ENCODE measurements around the gene MARCHF3.

MARCHF3 gene

DNA sequence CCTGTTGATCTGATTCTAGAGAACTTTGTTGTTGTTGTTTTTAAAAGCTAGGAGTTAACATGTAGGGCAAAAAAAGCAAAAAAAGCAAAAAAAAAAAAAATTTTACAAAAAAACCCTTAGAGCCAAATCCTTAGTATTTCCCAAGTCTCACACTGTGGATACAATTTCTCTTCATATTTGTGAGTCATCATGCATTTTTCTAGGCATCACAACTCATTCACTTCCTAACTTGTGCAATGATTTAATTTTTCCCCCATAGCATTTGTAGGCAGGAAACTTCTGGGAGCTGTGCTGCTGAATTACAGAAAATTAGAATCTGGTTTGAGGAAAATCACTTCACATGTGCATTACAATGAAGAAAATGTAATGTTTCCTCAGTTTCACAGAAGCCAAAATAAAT, 91.9 kb downstream of the MARCHF3 start:
- no peak overlapping the region for H3K4me3 ChIP-seq (ENCODE audit: low read depth, low read length)
- no peak for DNase-seq (ENCODE audit: low read depth)
- TF ChIP-seq, protein P1, sequence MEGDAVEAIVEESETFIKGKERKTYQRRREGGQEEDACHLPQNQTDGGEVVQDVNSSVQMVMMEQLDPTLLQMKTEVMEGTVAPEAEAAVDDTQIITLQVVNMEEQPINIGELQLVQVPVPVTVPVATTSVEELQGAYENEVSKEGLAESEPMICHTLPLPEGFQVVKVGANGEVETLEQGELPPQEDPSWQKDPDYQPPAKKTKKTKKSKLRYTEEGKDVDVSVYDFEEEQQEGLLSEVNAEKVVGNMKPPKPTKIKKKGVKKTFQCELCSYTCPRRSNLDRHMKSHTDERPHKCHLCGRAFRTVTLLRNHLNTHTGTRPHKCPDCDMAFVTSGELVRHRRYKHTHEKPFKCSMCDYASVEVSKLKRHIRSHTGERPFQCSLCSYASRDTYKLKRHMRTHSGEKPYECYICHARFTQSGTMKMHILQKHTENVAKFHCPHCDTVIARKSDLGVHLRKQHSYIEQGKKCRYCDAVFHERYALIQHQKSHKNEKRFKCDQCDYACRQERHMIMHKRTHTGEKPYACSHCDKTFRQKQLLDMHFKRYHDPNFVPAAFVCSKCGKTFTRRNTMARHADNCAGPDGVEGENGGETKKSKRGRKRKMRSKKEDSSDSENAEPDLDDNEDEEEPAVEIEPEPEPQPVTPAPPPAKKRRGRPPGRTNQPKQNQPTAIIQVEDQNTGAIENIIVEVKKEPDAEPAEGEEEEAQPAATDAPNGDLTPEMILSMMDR (IDR thresholded peaks at IDR 0.05; ENCODE audit: low read depth, low read length), result no peak
- TF ChIP-seq MYC (IDR thresholded peaks at IDR 0.05; ENCODE audit: low read depth, low read length) (no peak), POLR2A (IDR thresholded peaks at IDR 0.05; ENCODE audit: extremely low read depth, insufficient read length) (no peak)
- TF ChIP-seq, protein P2, sequence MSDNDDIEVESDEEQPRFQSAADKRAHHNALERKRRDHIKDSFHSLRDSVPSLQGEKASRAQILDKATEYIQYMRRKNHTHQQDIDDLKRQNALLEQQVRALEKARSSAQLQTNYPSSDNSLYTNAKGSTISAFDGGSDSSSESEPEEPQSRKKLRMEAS (IDR thresholded peaks at IDR 0.05; ENCODE audit: low read depth, low read length), result no peak

- TF ChIP-seq, protein P2 (IDR thresholded peaks at IDR 0.05; ENCODE audit: low read depth, low read length), result no peak
- H3K4me3 ChIP-seq (ENCODE audit: low read depth, low read length), result no peak overlapping the region
- DNase-seq (ENCODE audit: low read depth), result no peak
Observed at GRCh38 chr5:126937771-126938170, 92.6 kb downstream of the MARCHF3 start.

DNA sequence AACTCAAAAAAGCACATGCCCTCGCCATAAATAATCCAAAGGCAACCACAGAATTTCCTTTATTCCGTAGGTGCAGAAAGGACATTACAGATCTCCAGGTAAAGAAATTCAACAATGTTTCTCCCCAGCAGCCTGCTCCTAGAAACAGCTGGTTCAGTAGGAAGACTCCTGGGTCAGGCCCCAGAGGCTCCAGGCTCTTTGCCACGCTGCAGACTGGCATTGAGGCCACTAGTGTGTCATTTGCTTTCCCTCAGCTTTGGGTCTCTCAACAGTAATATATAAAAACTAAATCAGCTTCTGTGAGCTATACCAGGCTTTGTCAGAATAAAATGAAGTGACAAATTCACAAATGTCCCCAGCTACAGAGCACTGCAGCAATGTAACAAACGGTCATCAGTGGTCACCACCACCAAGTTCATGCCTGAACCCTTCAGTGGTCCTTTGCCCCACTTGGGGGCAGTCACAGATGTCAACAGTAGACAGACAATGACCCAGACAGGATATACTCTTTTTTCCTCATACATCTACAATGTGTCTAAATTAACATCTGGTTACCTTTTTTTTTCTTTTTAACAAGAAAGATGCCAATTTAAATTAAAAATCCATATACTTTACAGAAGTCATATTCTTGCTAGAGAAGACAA, 93.5 kb downstream of the MARCHF3 start:
- TF ChIP-seq, protein P1 (IDR thresholded peaks at IDR 0.05; ENCODE audit: low read depth, low read length), result no peak
- TF ChIP-seq, protein P2 (IDR thresholded peaks at IDR 0.05; ENCODE audit: low read depth, low read length), result no peak
- TF ChIP-seq MYC (IDR thresholded peaks at IDR 0.05; ENCODE audit: low read depth, low read length), result no peak
- no peak for TF ChIP-seq POLR2A (IDR thresholded peaks at IDR 0.05; ENCODE audit: extremely low read depth, insufficient read length)
- DNase-seq (ENCODE audit: low read depth), result no peak
- no peak overlapping the region for H3K4me3 ChIP-seq (ENCODE audit: low read depth, low read length)

DNA sequence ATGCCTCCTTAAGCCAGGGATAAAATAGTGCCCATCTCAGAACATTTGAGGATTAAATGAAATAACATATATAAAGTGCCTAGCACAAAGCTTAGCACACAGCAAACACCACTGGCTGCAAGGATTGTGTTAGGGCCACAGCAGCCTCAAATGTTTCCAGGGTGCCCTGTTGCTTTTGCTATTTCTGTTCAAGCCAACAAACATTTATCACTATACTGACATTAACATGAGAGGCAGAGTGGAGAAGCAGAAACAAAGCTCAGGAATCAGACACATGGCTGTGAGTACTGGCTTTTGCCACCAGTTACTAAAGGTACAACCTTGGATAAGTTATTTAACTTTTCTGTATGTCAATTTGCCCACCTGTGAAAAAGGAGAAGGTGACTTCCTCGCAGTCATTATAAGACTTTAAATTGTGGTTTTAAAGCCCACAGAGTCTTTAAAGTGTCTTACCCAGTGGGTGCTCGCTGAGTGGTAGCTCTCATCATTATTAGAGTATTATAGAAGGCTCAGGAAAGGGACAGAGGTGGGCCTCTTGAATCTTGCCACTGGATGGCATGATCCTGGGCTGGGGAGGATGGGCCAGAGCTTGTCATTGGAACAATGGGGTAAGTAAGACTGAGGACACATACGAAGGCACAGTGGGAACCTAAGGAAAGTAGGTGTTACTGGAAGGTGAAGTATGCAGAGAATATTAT, 98.2 kb downstream of the MARCHF3 start:
- H3K4me3 ChIP-seq (ENCODE audit: low read depth, low read length), result no peak overlapping the region
- TF ChIP-seq MYC (IDR thresholded peaks at IDR 0.05; ENCODE audit: low read depth, low read length), result no peak
- TF ChIP-seq, protein P2 (IDR thresholded peaks at IDR 0.05; ENCODE audit: low read depth, low read length), result no peak
- DNase-seq (ENCODE audit: low read depth), result no peak

DNA sequence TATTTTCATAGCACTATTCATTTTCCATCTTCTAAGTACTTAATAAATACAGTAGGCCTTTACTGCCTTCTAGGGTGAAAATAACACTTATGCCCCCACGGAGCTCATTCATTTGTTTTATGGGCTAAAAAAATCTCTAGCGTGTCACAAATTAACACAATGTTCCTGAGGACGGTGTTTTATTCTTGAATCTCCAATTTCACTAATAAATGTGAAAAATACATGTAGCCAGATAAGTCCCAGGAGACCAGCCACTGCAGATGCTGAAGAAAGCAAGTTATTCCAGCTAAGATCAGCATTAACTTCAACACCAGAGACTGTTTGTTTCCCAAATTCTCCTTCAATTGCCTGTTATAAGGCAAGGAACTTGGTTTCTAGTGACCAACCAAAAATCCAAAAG, 102.3 kb downstream of the MARCHF3 start:
- no peak for DNase-seq (ENCODE audit: low read depth)
- H3K4me3 ChIP-seq (ENCODE audit: low read depth, low read length), result no peak overlapping the region
- TF ChIP-seq, protein P2 (IDR thresholded peaks at IDR 0.05; ENCODE audit: low read depth, low read length), result no peak
- no peak for TF ChIP-seq POLR2A (IDR thresholded peaks at IDR 0.05; ENCODE audit: extremely low read depth, insufficient read length)
- TF ChIP-seq MYC (IDR thresholded peaks at IDR 0.05; ENCODE audit: low read depth, low read length), result no peak
- TF ChIP-seq, protein P1 (IDR thresholded peaks at IDR 0.05; ENCODE audit: low read depth, low read length), result no peak

DNA sequence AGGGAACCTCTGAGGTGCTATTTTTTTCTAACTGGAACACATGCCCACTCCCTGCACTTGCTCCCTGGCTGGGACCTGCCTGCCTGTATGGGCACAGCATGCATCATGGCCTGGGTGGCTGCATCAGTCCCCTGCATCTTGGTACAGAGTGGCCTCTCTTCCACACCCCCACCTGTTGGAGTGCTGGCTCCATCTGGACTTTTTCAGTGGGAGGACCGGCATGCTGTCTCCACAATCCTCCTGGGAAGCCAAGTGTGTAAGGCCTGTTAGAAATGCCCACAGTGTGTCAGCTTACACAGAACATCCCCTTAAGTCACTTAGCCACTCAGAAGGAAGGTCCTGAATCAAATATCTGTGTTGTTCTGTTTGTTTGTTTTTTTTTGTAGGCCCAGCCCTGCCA, 102.9 kb downstream of the MARCHF3 start:
- no peak overlapping the region for H3K4me3 ChIP-seq (ENCODE audit: low read depth, low read length)
- TF ChIP-seq, protein P2 (IDR thresholded peaks at IDR 0.05; ENCODE audit: low read depth, low read length), result no peak
- TF ChIP-seq POLR2A (IDR thresholded peaks at IDR 0.05; ENCODE audit: extremely low read depth, insufficient read length) (no peak), MYC (IDR thresholded peaks at IDR 0.05; ENCODE audit: low read depth, low read length) (no peak)
- TF ChIP-seq, protein P1 (IDR thresholded peaks at IDR 0.05; ENCODE audit: low read depth, low read length), result no peak
- no peak for DNase-seq (ENCODE audit: low read depth)

Measured in NB4 (cell line).